ENCODE data around the gene TTC13.
"Not testable (repeated sequence)": the region's sequence is repeated elsewhere in the genome, so short reads cannot be mapped to it uniquely, and the experiment has no call there.

The TTC13 gene, protein sequence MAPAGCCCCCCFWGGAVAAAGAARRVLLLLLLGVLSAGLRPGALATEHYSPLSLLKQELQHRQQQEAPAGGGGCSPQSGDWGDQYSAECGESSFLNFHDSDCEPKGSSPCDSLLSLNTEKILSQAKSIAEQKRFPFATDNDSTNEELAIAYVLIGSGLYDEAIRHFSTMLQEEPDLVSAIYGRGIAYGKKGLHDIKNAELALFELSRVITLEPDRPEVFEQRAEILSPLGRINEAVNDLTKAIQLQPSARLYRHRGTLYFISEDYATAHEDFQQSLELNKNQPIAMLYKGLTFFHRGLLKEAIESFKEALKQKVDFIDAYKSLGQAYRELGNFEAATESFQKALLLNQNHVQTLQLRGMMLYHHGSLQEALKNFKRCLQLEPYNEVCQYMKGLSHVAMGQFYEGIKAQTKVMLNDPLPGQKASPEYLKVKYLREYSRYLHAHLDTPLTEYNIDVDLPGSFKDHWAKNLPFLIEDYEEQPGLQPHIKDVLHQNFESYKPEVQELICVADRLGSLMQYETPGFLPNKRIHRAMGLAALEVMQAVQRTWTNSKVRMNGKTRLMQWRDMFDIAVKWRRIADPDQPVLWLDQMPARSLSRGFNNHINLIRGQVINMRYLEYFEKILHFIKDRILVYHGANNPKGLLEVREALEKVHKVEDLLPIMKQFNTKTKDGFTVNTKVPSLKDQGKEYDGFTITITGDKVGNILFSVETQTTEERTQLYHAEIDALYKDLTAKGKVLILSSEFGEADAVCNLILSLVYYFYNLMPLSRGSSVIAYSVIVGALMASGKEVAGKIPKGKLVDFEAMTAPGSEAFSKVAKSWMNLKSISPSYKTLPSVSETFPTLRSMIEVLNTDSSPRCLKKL

GRCh38 chr1:230978491-230979388 is at the start of gene TTC13, which contains the start of gene ARV1:
Gene TTC13 (minus strand): TSS chr1:230978861. CDS start chr1:230978830, 31 bp downstream.
Gene ARV1 (plus strand): TSS chr1:230979094. CDS start chr1:230979106, 12 bp downstream.
- DNase-seq (ENCODE audit: low spot score): peak; percentile 99

DNA sequence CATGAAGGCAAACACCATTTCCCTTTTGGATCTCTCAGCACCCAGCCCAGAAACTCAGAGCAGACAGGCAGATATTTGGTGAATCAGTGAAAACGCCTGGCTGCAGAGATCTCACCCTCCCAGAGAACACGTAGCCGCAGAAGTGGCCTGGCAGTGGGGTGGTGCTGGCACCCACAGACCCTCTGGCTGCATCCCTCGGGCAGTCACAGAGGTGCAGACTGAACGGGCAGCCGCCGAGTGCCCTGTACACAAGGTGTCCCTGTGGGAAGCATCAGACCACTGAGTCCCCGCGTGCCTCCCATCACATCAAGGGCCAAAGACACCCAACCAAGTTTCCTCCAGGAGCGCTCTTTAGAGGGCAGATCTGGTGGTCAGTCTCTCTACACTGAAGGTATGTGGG is 49.3 kb upstream of the TTC13 start:
- DNase-seq (ENCODE audit: low spot score): no peak

DNA sequence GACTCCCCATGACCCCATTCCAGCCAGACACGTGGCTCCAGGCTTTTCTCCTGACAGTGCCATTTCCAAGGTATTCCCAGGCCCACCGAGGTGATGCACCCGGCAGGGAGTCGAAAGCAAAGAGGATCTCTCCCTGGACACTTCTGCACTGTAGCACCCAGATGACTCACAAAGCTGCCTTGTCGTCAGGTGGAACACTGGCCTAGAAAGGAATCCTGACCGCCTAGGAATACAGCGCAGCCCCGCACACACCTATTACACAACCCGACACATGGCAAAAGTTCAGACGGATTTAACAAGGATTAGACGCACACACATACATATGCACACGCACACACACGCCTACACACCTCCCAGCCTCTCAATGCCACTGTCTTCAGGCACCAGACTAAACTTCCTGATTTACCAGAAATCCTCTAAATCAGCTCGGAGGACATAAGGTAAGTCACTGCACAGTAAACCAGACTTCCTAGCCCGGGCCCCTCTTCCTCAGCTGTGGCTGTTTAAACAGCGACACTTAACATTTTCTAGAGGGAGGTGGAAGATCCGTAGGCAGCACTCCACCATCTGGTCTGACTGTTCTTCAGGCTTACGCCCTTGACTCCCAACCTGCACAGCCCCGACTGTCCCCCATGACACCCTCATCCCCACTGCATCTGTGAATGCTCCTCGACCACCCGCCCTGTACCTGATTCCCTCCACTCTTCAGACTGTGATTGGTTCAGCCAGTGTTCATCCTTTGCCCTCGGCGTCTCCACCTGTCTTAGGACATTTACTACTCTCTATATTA is 48.7 kb upstream of the TTC13 start:
- no peak for DNase-seq (ENCODE audit: low spot score)

DNA sequence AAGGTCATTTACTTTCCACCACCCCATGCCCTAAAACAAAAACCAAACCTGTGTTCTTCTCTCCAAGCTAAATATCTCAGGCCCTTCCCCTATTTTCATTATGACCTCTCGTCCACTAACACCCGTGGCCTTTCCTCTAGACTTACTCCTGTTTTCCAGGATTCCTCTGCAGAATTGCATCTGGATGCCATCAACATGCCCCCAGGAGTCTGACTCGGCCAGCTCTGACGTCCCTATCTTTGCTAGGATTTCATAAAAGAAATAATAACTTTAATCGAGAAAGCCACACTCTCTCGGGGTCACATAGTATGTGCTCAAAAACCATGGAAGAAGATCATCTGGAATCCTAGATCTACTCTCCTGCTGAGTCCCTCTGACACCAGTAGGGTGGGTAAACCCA is 47.9 kb upstream of the TTC13 start:
- DNase-seq (ENCODE audit: low spot score): no peak

DNA sequence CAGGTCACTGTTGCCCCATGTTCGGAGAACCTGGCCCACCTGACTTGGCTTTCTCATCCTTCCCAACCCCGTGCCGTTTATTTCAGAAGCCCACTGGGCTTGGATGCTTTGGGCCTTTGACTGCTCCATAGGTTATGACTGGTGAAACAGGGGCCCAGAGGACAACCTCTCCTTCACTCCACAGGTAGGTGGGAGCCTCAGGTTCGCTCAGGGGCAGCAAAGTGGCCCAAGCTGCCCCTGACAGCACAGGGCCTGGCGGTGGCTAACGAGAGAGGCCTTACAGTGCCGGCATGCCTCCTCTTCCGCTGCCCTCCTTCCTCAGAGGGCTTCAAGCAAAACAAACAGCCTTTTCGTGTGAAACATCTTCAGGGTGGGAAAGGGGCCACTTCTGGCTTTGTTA is 44.5 kb upstream of the TTC13 start:
- no peak for DNase-seq (ENCODE audit: low spot score)

DNA sequence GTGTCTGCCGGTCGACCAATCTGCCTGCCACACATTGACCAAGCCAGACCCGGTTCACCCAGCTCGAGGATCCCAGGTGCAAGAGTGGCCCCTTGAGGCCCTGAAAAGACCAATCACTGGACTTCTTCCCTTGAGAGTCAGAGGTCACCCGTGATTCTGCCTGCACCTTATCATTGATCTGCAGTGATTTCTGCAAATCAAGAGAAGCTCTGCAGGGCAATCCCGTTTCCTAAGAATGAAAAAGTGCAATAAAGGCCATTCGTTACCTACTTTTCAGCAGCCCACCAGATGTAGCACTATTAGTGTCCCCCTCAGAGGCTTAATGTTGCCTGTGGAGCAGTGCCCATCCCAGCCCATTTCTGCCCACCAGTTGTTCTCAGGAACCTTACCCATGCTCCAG is 43.9 kb upstream of the TTC13 start:
- not testable (repeated sequence) for DNase-seq (ENCODE audit: low spot score)

GRCh38 chr1:231021540-231022031 is 42.9 kb upstream of the TTC13 start:
- no peak for DNase-seq (ENCODE audit: low spot score)

DNA sequence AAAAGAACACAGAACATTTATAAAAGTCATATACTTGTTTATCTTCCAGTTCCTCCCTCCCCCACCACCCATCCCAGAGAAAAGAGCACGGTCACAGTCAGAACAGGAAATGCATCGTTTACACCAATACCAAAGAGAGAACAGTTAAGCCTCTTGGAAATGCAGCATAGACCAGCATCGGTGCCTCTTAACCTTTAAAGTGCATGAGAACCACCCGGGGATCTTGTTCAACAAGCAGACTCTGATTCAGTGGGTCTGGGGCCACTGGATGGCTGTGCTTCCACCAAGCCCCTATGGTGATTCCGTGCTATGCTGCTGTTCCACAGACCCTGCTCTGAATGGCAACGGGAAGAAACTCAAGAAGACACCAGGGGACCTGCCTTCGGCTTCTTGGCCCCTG is 42.2 kb upstream of the TTC13 start:
- DNase-seq (ENCODE audit: low spot score): no peak

- DNase-seq (ENCODE audit: low spot score): no peak
These were observed 41.5 kb upstream of the TTC13 start for GRCh38 chr1:231020139-231020601.

DNA sequence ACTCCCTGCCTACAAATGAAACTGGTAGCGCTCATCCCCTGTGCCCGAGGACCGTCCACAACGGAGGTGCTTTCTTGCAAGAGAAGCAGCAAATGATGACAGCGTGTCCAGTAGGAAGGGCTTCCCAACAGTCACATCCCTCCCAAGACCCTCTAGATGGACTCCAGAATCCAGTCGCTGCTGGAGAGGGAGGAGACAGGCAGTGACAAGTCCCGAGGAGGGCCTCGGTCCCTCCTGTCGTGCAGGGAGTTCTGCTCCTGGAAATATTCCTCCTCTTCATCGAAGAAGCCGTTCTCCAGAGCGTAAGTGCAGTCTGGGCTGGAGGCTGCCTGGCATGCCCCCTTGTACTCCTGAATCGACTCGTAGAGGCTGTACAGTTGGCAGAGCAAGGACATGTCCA is 41.0 kb upstream of the TTC13 start:
- no peak for DNase-seq (ENCODE audit: low spot score)

- no peak for DNase-seq (ENCODE audit: low spot score)
These were observed 38.3 kb upstream of the TTC13 start for GRCh38 chr1:231016966-231017365.

DNA sequence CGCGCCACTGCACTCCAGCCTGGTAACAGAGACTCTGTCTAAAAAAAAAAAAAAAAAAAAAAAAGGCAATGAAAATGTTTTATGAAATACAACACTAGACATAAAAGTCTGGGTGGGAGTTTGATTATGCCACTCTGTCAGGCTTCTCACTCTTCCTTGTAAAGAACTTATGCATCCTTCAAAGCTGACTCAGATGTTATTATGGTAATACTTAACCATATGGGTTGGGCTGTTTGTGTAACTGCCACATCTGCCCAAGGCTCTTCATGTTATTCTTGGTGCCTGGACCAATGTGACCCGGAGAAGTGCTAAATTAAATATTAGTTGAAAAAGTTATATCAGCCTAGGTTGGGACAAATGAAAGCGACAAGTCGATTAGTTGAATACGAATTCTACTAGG is 37.6 kb upstream of the TTC13 start:
- no peak for DNase-seq (ENCODE audit: low spot score)

- DNase-seq (ENCODE audit: low spot score): no peak
These were observed 34.8 kb upstream of the TTC13 start for GRCh38 chr1:231013391-231014015.

DNA sequence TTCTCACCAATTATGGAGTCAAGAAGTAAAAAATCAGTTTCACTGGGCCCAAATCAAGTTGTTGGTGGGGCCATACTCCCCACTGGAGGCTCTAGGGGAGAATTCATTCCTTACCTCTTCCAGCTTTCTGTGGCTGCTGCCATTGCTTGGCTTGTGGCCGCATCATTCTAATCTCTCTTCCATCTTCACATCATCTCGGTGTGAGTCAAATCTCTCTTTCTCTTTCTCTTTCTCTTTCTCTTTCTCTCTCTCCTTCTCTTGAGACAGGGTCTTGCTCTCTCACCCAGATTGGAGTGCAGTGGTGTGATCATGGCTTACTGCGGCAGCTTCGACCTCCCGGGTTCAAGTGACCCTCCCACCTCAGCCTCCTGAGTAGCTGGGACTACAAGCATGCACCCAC is 33.3 kb upstream of the TTC13 start:
- no peak for DNase-seq (ENCODE audit: low spot score)

- no peak for DNase-seq (ENCODE audit: low spot score)
These were observed 32.7 kb upstream of the TTC13 start for GRCh38 chr1:231011360-231011759.

GRCh38 chr1:231007535-231007934 is 28.9 kb upstream of the TTC13 start:
- DNase-seq (ENCODE audit: low spot score): not testable (repeated sequence)

- no peak for DNase-seq (ENCODE audit: low spot score)
These were observed 23.2 kb upstream of the TTC13 start for GRCh38 chr1:231001892-231002291.

GRCh38 chr1:231000639-231001038 is 22.0 kb upstream of the TTC13 start:
- no peak for DNase-seq (ENCODE audit: low spot score)

DNA sequence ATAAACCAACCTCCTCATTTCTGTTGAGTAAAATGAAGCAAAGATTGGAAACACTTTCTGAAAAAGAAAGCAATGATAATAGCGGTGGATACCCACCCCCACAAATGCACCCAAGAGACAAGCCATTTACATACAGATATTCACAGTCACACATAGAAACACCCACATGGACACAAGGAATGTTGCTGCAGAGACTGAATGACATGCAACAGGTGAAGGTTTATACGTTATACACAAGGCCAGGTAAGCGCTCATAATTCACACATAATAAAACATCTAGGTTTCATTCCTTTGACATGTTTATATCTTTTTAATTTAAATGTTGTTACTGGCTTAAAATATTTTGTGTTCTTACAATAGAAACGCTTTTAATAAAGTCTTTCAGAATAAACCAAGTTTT is 21.5 kb upstream of the TTC13 start:
- no peak for DNase-seq (ENCODE audit: low spot score)

DNA sequence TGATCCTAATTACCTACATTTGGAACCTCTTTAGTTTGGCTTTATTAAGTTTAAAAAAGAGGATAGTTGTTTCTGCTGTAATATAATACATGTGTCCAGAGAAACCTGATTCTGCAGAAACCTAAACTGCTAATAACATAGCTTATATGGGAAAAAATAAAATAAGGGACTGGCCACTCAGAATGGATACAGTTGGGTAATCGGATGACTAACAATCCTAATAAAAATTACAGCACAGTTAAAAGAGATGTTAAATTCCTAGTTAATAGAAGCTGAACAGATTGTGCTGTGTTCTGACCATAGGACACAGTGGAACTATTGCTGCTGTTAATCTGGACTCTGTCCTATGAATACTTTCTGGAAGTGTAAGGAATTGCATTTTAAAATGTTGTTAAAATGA is 16.2 kb upstream of the TTC13 start:
- no peak for DNase-seq (ENCODE audit: low spot score)
